GM21786 (cell line): ENCODE measurements around the gene CENPH.
"Not testable (repeated sequence)": the region's sequence is repeated elsewhere in the genome, so short reads cannot be mapped to it uniquely, and the experiment has no call there.

ENCODE experiments used
- ATAC-seq: cut with Tn5 transposase; IDR thresholded peaks from one replicate; pipeline ENCODE4 v1.9.1; 2021; ENCODE audit not compliant: unreplicated experiment

Gene CENPH

GRCh38 chr5:69206528-69207190 is 17.3 kb downstream of the CENPH start:
- no peak for ATAC-seq

- no peak for ATAC-seq
Measured at GRCh38 chr5:69209602-69210001, 20.2 kb downstream of the CENPH start.

- no peak for ATAC-seq
Measured at GRCh38 chr5:69211200-69211599, 21.8 kb downstream of the CENPH start.

GRCh38 chr5:69212022-69212421 is 22.6 kb downstream of the CENPH start:
- ATAC-seq: peak; percentile 48

GRCh38 chr5:69213513-69214215 is 24.3 kb downstream of the CENPH start:
- ATAC-seq: no peak

GRCh38 chr5:69217151-69217511 is 27.7 kb downstream of the CENPH start:
- no peak for ATAC-seq

- peak; percentile 92 for ATAC-seq
Measured at GRCh38 chr5:69217548-69218526, 28.5 kb downstream of the CENPH start.

GRCh38 chr5:69219939-69220338 is 30.6 kb downstream of the CENPH start:
- no peak for ATAC-seq

- not testable (repeated sequence) for ATAC-seq
Measured at GRCh38 chr5:69220371-69220770, 31.0 kb downstream of the CENPH start.

GRCh38 chr5:69220833-69221232 is 31.4 kb downstream of the CENPH start:
- ATAC-seq: not testable (repeated sequence)

GRCh38 chr5:69224520-69224919 is 35.1 kb downstream of the CENPH start:
- ATAC-seq: no peak

- ATAC-seq: no peak
Measured at GRCh38 chr5:69225860-69226259, 36.5 kb downstream of the CENPH start.

GRCh38 chr5:69230181-69230580 is 40.8 kb downstream of the CENPH start:
- no peak for ATAC-seq

GRCh38 chr5:69231281-69231680 is 41.9 kb downstream of the CENPH start:
- ATAC-seq: no peak

- ATAC-seq: no peak
Measured at GRCh38 chr5:69231851-69232250, 42.5 kb downstream of the CENPH start.

GRCh38 chr5:69234457-69235268 is 45.3 kb downstream of the CENPH start, which contains the start of gene CDK7:
TSS of gene CDK7 (plus strand) at chr5:69234886. CDS start at chr5:69234976, 90 bp downstream.
- peak; percentile 99 for ATAC-seq

- not testable (repeated sequence) for ATAC-seq
Measured at GRCh38 chr5:69236733-69237132, 47.4 kb downstream of the CENPH start.

GRCh38 chr5:69237877-69238276 is 48.5 kb downstream of the CENPH start:
- ATAC-seq: no peak

GRCh38 chr5:69238760-69239251 is 49.4 kb downstream of the CENPH start:
- no peak for ATAC-seq

- no peak for ATAC-seq
Measured at GRCh38 chr5:69242215-69242927, 53.0 kb downstream of the CENPH start.
